ENCODE measurements around the gene ZBTB17. TPM values are rescaled to one million over a fixed set of nuclear protein-coding genes. Genes with fewer than 3 reads are reported as not detected.

Gene ZBTB17
- total and polyA plus RNA-seq, 12 donors, result 8.0 to 172 (median 33.7) TPM

- Histone ChIP-seq H3K9me3 (replicated peaks in 1 of 3) (no peaks in the 10 kb centered on the region), H3K27me3 (no peaks in the 10 kb centered on the region), H3K27ac (no peak overlapping the region), H3K4me3 (no peak overlapping the region), H3K4me1 (replicated peaks in 1 of 2) (peaks cover 19 to 20% of the 10 kb centered on the region in 2 donors), H3K36me3 (replicated peaks in 1 of 2) (no peaks in the 10 kb centered on the region)
- intact Hi-C loops (cut with DNase I), result loop anchor here (5.0 to 10.0 kb wide), 2 partner anchors 38 to 46 kb away; no protein-coding TSS in a partner anchor
- peak; percentile 80 to 94 (median 86) for DNase-seq
- TF ChIP-seq CTCF (IDR thresholded peaks at IDR 0.05), result peak; percentile 97 to 98 (median 97)
- TF ChIP-seq POLR2A (IDR thresholded peaks at IDR 0.05), result no peak
- 0 to 3% (median 1%) methylated on average over 3 to 4 of the region's 4 CpGs for WGBS, 4 donors
Measured at GRCh38 chr1:16009030-16009460, 33.1 kb upstream of the ZBTB17 start.

DNA sequence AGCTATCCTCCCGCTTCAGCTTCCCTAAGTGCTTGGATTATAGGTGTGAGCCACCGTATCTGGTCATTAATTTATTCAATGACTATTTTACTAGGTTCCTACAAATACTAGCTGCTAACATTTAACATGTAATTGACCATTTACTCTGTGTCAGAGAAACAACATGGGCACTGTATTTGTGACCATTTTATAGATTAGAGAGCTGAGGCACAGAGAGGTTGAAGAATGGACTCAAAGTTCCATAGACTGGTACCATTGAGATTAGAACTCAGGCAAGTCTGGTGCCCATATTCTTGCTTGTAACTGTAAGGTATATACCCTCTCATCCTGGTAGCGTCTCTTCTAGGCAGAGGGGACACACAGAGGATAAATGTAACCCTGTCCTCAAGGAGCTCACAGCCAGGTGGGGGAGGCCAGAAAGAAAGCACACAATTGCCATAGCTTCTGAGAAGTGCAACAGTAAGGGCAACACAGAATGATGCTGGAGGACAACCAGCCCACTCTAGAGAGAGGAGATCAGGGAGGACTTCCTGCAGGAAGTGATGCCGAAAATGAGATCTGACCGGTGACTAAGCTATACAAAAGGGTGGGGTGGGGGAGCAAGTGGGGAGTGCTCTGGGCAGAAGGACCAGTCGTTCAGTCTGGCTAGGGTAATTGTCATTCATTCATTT is 31.9 kb upstream of the ZBTB17 start:
- Histone ChIP-seq H3K36me3 (replicated peaks in 1 of 2) (no peaks in the 10 kb centered on the region), H3K27ac (no peak overlapping the region), H3K9me3 (replicated peaks in 1 of 3) (no peaks in the 10 kb centered on the region), H3K4me3 (no peak overlapping the region), H3K4me1 (replicated peaks in 1 of 2) (peaks cover 7% of the 10 kb centered on the region in 2 donors), H3K27me3 (no peaks in the 10 kb centered on the region)
- intact Hi-C loops (cut with DNase I), result loop anchor here (5.0 to 10.0 kb wide), 2 partner anchors 39 to 47 kb away; no protein-coding TSS in a partner anchor
- 59 to 76% (median 72%) methylated on average over 6 of the region's 6 CpGs for WGBS, 4 donors
- TF ChIP-seq POLR2A (IDR thresholded peaks at IDR 0.05), result no peak
- no peak for TF ChIP-seq CTCF (IDR thresholded peaks at IDR 0.05)
- peak in 1 of 7 donors; percentile 12 for DNase-seq

- peak in 1 of 7 donors; percentile 12 for DNase-seq
- TF ChIP-seq CTCF (IDR thresholded peaks at IDR 0.05), result peak in 1 of 6 experiments; percentile 31
- no peak for TF ChIP-seq POLR2A (IDR thresholded peaks at IDR 0.05)
Measured at GRCh38 chr1:16006552-16007485, 30.9 kb upstream of the ZBTB17 start.

GRCh38 chr1:16006010-16006409 is 30.1 kb upstream of the ZBTB17 start:
- Histone ChIP-seq H3K4me1 (replicated peaks in 1 of 2) (no peaks in the 10 kb centered on the region), H3K27me3 (no peaks in the 10 kb centered on the region), H3K4me3 (no peak overlapping the region), H3K36me3 (replicated peaks in 1 of 2) (no peaks in the 10 kb centered on the region), H3K27ac (no peak overlapping the region), H3K9me3 (replicated peaks in 1 of 3) (no peaks in the 10 kb centered on the region)
- intact Hi-C loops (cut with DNase I), result loop anchor here (5.0 to 10.0 kb wide), 2 partner anchors 41 to 49 kb away; no protein-coding TSS in a partner anchor
- peak in 1 of 7 donors; percentile 9 for DNase-seq
- TF ChIP-seq POLR2A (IDR thresholded peaks at IDR 0.05) (no peak), CTCF (IDR thresholded peaks at IDR 0.05) (no peak)
- 73 to 83% (median 78%) methylated on average over 2 to 11 of the region's 11 CpGs for WGBS, 4 donors

More at GRCh38 chr1:16006552-16007485, 30.9 kb upstream of the ZBTB17 start:
- 54 to 64% (median 61%) methylated on average over 8 to 9 of the region's 9 CpGs for WGBS, 4 donors
- Histone ChIP-seq H3K9me3 (replicated peaks in 1 of 3) (no peaks in the 10 kb centered on the region), H3K27me3 (no peaks in the 10 kb centered on the region), H3K4me3 (no peak overlapping the region), H3K4me1 (replicated peaks in 1 of 2) (no peaks in the 10 kb centered on the region), H3K36me3 (replicated peaks in 1 of 2) (no peaks in the 10 kb centered on the region), H3K27ac (no peak overlapping the region)
- intact Hi-C loops (cut with DNase I), result loop anchor here (5.0 to 10.0 kb wide), 2 partner anchors 40 to 48 kb away; no protein-coding TSS in a partner anchor
